Activated naive CD8-positive, alpha-beta T cell (primary cell): Measurements from ENCODE around the gene LMNB1.
A peak's percentile ranks its signal among the peaks of the same experiment; 100 is the strongest.
"Not testable (repeated sequence)": the region's sequence is repeated elsewhere in the genome, so short reads cannot be mapped to it uniquely, and the experiment has no call there.

Experiments used
- H3K27ac Mint-ChIP-seq: one replicate; pipeline ENCODE4 v1.8.0; 2021; ENCODE audit warnings: mixed read lengths
- H3K27me3 Mint-ChIP-seq: one replicate; pipeline ENCODE4 v1.8.0; 2021; ENCODE audit warnings: mixed read lengths
- H3K36me3 Mint-ChIP-seq: one replicate; pipeline ENCODE4 v1.8.0; 2021; ENCODE audit warnings: mixed read lengths
- H3K4me1 Mint-ChIP-seq: one replicate; pipeline ENCODE4 v1.8.0; 2021; ENCODE audit warnings: low read depth, mixed read lengths
- H3K4me3 Mint-ChIP-seq: one replicate; pipeline ENCODE4 v1.8.0; 2021; ENCODE audit warnings: mild to moderate bottlenecking, mixed read lengths
- H3K9me3 Mint-ChIP-seq: one replicate; pipeline ENCODE4 v1.8.0; 2021; ENCODE audit warnings: low read depth, mixed read lengths

The LMNB1 gene

DNA sequence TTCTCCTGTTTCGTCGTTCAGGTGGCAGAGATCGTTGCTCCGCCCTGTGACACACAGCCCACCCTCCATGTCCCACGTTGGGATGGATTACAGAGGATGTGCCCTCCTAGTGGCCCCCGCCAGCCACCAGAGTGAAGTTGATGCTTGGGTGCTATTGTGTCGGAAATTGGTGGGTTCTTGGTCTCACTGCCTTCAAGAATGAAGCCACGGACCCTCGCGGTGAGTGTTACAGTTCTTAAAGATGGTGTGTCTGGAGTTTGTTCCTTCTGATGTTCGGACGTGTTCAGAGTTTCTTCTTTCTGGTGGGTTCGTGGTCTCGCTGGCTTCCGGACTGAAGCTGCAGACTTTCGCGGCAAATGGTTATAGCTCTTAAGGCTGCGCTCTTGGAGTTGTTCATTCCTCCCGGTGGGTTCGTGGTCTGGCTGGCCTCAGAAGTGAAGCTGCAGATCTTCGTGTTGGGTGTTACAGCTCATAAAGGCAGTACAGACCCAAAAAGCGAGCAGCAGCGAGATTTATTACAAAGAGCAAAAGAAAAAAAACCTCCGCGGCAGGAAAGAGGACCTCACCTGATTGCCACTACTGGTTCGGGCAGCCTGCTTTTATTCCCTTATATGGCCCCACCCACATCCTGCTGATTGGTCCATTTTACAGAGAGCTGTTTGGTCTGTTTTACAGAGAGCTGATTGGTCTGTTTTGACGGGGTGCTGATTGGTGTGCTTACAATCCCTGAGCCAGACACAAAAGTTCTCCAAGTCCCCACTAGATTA is 76.8 kb downstream of the LMNB1 start:
- not testable (repeated sequence) for H3K36me3 Mint-ChIP-seq, H3K27me3 Mint-ChIP-seq, H3K9me3 Mint-ChIP-seq
- H3K27ac Mint-ChIP-seq, result peak overlapping the region; percentile 84
- peaks cover 49% of the 10 kb centered on the region for H3K4me1 Mint-ChIP-seq
- H3K4me3 Mint-ChIP-seq, result peak overlapping the region; percentile 83

DNA sequence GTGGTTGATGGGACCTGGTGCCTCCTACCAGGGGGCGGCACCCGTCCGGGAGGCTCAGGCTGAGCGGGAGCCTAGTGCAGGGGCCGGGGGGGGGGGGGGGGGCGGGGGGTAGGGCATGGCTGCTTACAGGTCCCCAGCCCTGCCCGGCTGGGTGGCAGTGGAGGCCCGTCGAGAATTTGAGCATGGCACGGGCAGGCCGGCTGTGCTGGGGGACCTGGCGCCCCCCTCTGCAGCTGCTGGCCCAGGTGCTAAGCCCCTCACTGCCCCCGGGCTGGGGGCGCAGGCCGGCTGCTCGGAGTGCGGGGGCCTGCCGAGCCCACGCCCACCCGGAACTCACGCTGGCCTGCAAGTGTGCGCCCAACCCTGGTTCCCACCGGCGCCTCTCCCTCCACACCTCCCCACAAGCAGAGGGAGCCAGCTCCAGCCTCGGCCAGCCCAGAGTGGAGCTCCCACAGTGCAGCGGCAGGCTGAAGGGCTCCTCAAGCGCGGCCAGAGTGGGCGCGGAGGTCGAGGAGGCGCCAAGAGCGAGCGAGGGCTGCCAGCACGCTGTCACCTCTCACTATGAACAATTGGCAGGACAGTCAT is 77.7 kb downstream of the LMNB1 start:
- H3K36me3 Mint-ChIP-seq, result peaks cover 6% of the 10 kb centered on the region
- no peak overlapping the region for H3K4me3 Mint-ChIP-seq
- H3K4me1 Mint-ChIP-seq, result peaks cover 46% of the 10 kb centered on the region
- no peaks in the 10 kb centered on the region for H3K27me3 Mint-ChIP-seq
- H3K27ac Mint-ChIP-seq, result no peak overlapping the region
- no peaks in the 10 kb centered on the region for H3K9me3 Mint-ChIP-seq

DNA sequence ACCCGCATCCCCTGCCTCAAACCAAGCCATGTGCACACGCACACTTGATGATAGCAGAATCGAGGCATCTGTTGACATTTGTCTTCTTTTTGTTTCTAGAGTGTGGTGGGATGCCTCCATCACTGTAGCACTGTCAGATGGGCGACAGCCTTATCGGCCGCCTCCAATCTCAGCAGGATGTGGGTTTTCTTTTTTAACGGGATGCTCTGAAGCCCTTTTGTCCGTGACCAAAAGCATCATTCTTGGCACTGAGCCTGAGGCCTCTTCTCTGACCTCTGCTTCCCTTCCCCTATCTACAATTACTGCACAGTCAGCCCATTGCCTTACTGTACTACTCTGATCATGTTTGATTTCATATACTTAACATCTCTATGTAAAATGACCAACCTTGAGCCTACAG is 78.3 kb downstream of the LMNB1 start:
- no peak overlapping the region for H3K27ac Mint-ChIP-seq
- H3K27me3 Mint-ChIP-seq, result no peaks in the 10 kb centered on the region
- H3K4me1 Mint-ChIP-seq, result peaks cover 46% of the 10 kb centered on the region
- peaks cover 6% of the 10 kb centered on the region for H3K36me3 Mint-ChIP-seq
- no peaks in the 10 kb centered on the region for H3K9me3 Mint-ChIP-seq
- H3K4me3 Mint-ChIP-seq, result peak overlapping the region; percentile 27

DNA sequence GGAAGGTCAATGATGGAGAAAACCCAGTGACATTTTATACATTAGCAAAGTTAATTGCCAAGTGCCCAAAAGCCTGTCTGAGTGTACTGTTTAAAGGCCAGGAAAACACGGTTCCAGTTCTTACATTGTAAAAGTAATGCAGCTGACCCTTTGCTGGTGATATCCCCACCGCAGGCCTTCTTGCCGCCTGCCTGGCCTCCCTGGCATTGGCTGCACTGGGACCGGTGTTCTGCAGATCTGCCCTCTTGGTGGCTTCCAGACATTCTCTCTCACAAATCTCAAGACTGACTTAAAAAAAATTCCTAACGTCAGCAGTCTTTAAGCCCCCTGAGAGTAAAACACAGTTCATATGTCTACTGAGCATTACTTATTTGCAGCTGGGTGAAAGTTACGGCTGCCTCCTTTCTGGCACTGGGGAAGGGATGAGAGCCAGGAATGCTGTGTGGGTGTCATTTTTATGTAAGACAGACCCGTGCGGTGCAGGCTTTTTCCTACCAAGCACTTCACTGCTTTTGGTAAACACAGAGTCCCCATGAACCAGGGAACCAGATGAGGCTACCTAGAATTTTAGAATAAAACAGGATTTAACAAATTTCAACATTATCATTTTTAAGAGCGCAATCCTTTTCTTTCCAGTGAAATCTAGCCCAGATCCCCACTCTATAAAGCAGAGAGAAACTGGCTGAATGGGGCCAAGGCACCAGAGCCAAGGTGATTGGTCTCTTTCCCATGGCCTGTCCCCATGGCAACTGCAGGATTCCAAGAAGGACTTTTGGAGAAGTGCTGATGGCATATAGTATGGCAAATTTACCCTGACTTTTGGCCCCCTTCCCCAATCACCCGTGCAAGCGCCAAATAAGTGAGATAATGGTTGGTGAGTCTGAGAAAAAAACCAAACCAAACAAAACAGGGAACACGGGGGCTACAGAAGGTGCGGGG is 80.8 kb downstream of the LMNB1 start:
- Mint-ChIP-seq H3K4me1 (peaks cover 24% of the 10 kb centered on the region), H3K4me3 (no peak overlapping the region), H3K36me3 (peaks cover 7% of the 10 kb centered on the region), H3K9me3 (no peaks in the 10 kb centered on the region), H3K27ac (no peak overlapping the region), H3K27me3 (no peaks in the 10 kb centered on the region)

DNA sequence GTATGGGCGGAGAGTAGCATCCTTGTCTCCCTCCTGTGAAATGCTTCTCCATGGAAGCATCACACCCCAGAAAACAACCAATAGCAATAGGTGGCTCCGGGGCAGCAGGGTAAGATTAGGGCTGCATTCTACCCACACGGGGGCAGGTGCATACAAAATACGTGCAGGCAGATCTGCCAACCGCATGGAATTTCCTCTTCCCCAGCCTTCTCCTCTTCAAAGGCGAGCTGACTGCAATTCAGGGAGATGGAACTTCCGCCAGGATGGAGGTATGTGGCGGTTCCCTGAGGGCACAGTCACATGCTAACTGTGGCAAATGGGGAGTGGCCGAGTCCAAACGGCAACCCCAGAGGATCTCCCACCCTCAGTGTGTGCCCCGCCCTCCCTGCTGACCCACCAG is 81.5 kb downstream of the LMNB1 start:
- Mint-ChIP-seq H3K4me1 (peaks cover 17% of the 10 kb centered on the region), H3K36me3 (peaks cover 7% of the 10 kb centered on the region), H3K4me3 (no peak overlapping the region), H3K27ac (no peak overlapping the region), H3K27me3 (no peaks in the 10 kb centered on the region), H3K9me3 (no peaks in the 10 kb centered on the region)

GRCh38 chr5:126863402-126863801 is 86.5 kb downstream of the LMNB1 start:
- peaks cover 10% of the 10 kb centered on the region for H3K36me3 Mint-ChIP-seq
- no peaks in the 10 kb centered on the region for H3K27me3 Mint-ChIP-seq
- H3K27ac Mint-ChIP-seq, result no peak overlapping the region
- peaks cover 2% of the 10 kb centered on the region for H3K4me1 Mint-ChIP-seq
- no peak overlapping the region for H3K4me3 Mint-ChIP-seq
- no peaks in the 10 kb centered on the region for H3K9me3 Mint-ChIP-seq

- Mint-ChIP-seq H3K27ac (no peak overlapping the region), H3K36me3 (peaks cover 10% of the 10 kb centered on the region), H3K4me3 (no peak overlapping the region), H3K4me1 (peaks cover 8% of the 10 kb centered on the region), H3K27me3 (no peaks in the 10 kb centered on the region), H3K9me3 (no peaks in the 10 kb centered on the region)
These were observed 87.2 kb downstream of the LMNB1 start for GRCh38 chr5:126864042-126864688.

GRCh38 chr5:126865299-126865698 is 88.4 kb downstream of the LMNB1 start:
- H3K4me1 Mint-ChIP-seq, result peaks cover 14% of the 10 kb centered on the region
- no peak overlapping the region for H3K27ac Mint-ChIP-seq
- H3K9me3 Mint-ChIP-seq, result no peaks in the 10 kb centered on the region
- H3K4me3 Mint-ChIP-seq, result no peak overlapping the region
- no peaks in the 10 kb centered on the region for H3K27me3 Mint-ChIP-seq
- peaks cover 10% of the 10 kb centered on the region for H3K36me3 Mint-ChIP-seq

GRCh38 chr5:126866851-126867636 is 90.1 kb downstream of the LMNB1 start:
- Mint-ChIP-seq H3K27ac (no peak overlapping the region), H3K4me3 (no peak overlapping the region), H3K36me3 (peaks cover 7% of the 10 kb centered on the region), H3K9me3 (no peaks in the 10 kb centered on the region), H3K27me3 (no peaks in the 10 kb centered on the region), H3K4me1 (peaks cover 14% of the 10 kb centered on the region)

DNA sequence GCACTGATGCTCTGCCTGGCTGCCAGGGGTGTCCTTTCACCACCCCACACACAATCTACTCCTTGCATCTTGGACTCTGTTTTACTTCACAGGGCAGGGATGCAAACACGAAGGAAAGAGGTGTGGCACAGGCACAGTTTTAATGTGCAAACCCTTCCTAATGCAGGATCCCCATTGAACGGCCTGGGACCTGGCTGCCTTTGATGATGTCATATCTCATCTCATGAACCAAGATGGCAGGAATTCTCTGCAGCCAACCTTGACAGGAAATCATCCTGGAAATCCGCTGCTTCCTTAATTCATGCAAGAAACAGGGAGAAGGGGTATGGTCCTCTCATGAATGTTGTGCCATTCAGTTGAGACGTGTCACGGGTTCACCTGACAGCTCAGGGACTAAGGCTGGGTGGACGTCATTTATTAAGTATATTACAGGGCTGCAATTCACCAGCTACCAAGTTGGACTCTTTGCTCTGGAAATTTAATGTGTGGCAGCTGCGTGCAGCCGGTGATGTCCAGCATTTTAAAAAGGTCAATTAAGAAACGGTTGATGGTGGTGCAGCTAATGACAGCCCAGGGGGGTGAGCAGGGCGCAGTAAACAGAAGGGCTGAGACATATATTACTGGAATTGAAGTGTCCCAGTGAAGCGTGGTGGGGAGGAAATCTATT is 91.5 kb downstream of the LMNB1 start:
- Mint-ChIP-seq H3K9me3 (no peaks in the 10 kb centered on the region), H3K27me3 (no peaks in the 10 kb centered on the region), H3K36me3 (peaks cover 11% of the 10 kb centered on the region), H3K4me1 (peaks cover 14% of the 10 kb centered on the region), H3K27ac (no peak overlapping the region), H3K4me3 (peak overlapping the region; percentile 79)

GRCh38 chr5:126869005-126869451 is 92.1 kb downstream of the LMNB1 start:
- H3K9me3 Mint-ChIP-seq, result no peaks in the 10 kb centered on the region
- no peak overlapping the region for H3K27ac Mint-ChIP-seq
- peaks cover 14% of the 10 kb centered on the region for H3K4me1 Mint-ChIP-seq
- peaks cover 11% of the 10 kb centered on the region for H3K36me3 Mint-ChIP-seq
- H3K27me3 Mint-ChIP-seq, result no peaks in the 10 kb centered on the region
- peak overlapping the region; percentile 79 for H3K4me3 Mint-ChIP-seq

GRCh38 chr5:126871441-126871840 is 94.5 kb downstream of the LMNB1 start:
- Mint-ChIP-seq H3K27ac (no peak overlapping the region), H3K36me3 (peaks cover 13% of the 10 kb centered on the region), H3K4me3 (no peak overlapping the region), H3K4me1 (peaks cover 14% of the 10 kb centered on the region), H3K27me3 (no peaks in the 10 kb centered on the region), H3K9me3 (no peaks in the 10 kb centered on the region)

DNA sequence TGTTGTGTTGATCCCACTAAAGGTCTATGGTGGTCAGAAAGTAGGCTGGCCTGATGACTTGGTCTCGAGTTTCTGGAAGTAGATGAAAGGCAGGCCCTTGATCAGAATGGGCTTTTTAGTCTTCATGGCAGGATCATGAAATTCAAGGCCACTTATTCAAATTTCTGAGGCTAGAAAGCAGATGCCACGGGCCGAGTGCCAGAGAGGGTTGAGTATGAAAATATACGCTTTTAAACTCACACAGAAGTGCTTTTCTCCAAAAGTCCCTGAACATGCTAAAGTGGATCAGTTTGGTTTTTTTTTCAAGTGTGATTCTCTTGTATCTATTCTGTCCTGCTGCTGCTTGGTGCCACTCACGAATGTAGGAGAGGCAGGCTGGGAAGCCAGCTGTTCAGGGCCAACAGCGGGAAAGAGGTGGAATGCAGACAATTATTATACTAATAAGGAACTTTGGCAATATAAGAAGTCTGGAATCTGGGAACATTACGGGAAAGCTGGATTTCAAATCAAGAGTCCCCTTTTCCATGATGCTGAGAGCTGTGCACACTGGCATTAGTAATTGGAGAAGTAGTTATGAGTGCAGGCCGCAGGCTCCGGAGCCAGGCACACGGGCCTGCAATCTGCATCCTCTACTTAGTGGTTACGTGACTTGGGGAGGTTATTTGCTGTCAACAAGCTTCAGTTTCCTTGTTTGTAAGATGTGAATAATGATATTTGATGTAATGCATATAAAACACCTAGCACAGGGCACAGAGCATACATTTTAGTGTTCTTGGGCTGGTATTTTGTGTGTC is 95.8 kb downstream of the LMNB1 start:
- peaks cover 12% of the 10 kb centered on the region for H3K4me1 Mint-ChIP-seq
- no peak overlapping the region for H3K27ac Mint-ChIP-seq
- no peak overlapping the region for H3K4me3 Mint-ChIP-seq
- no peaks in the 10 kb centered on the region for H3K9me3 Mint-ChIP-seq
- no peaks in the 10 kb centered on the region for H3K27me3 Mint-ChIP-seq
- H3K36me3 Mint-ChIP-seq, result peaks cover 15% of the 10 kb centered on the region
